HEK293 (cell line): Measurements from ENCODE around the gene USP24.

Experiments
- CTCF ChIA-PET: fragments of 350-600 bp; formaldehyde crosslinking; extraction: SDS; loops from one replicate; lab custom pipeline; 2021; ENCODE audit warnings: antibody characterized with exemption; lab: Yijun Ruan, JAX
- POLR2A ChIA-PET: fragments of 300-600 bp; formaldehyde crosslinking; extraction: SDS; loops from one replicate; lab custom pipeline; 2020; ENCODE audit warnings: antibody characterized with exemption, inconsistent platforms; lab: Yijun Ruan, JAX
- H3K27ac ChIP-seq: fragments of 200-500 bp; sonication (Bioruptor generic); 2 replicates; pipeline ENCODE4 v1.5.1; 2014; ENCODE audit warnings: low read depth, low read length, control low read depth, inconsistent platforms; ENCODE audit errors: extremely low read depth
- H3K36me3 ChIP-seq, 2 experiments: fragments of 200-500 bp in 1 of 2; sonication (Bioruptor generic) in 1 of 2; 1 replicate in 1 of 2; 2 replicates in 1 of 2; pipeline ENCODE4 v1.5.1; 2014 to 2017; ENCODE audit warnings: inconsistent platforms in 2 of 2, low read length in 2 of 2; ENCODE audit not compliant: control insufficient read depth in 2 of 2, insufficient read depth in 1 of 2
- H3K4me1 ChIP-seq: fragments of 200-500 bp; sonication (Bioruptor generic); 2 replicates; pipeline ENCODE4 v1.5.1; 2014; ENCODE audit warnings: mild to moderate bottlenecking, low read length, inconsistent platforms; ENCODE audit not compliant: control insufficient read depth, insufficient read depth
- H3K4me3 ChIP-seq: 2 replicates; pipeline ENCODE4 v1.5.1; 2011; ENCODE audit warnings: low read depth, mild to moderate bottlenecking, control low read depth, low read length, moderate library complexity
- H3K9me3 ChIP-seq: fragments of 200-500 bp; sonication (Bioruptor generic); 2 replicates; pipeline ENCODE4 v1.5.1; 2014; ENCODE audit warnings: low read depth, low read length, inconsistent platforms; ENCODE audit not compliant: control insufficient read depth, insufficient read depth
- ELK4 ChIP-seq: IDR thresholded peaks from 2 replicates; pipeline ENCODE4 v1.6.1; 2011; ENCODE audit warnings: mild to moderate bottlenecking, low read depth, low read length, borderline replicate concordance
- HOXA7 ChIP-seq: sonication (generic); formaldehyde crosslinking; IDR thresholded peaks from 2 replicates; pipeline ENCODE4 v1.8.1; 2022; ENCODE audit warnings: missing genetic modification reagents, borderline replicate concordance
- OSR2 ChIP-seq: fragments of 450-650 bp; formaldehyde crosslinking; IDR thresholded peaks from 2 replicates; pipeline ENCODE4 v1.5.1; 2016; ENCODE audit warnings: missing biosample characterization, missing genetic modification characterization
- OVOL3 ChIP-seq: fragments of 450-650 bp; formaldehyde crosslinking; IDR thresholded peaks from 2 replicates; pipeline ENCODE4 v1.5.1; 2016; ENCODE audit warnings: missing biosample characterization, missing genetic modification characterization
- SCRT1 ChIP-seq: fragments of 450-650 bp; formaldehyde crosslinking; IDR thresholded peaks from 2 replicates; pipeline ENCODE4 v1.5.1; 2016; ENCODE audit warnings: missing biosample characterization, missing genetic modification characterization, borderline replicate concordance
- SP3 ChIP-seq: fragments of 450-650 bp; formaldehyde crosslinking; IDR thresholded peaks from 2 replicates; pipeline ENCODE4 v1.5.1; 2016; ENCODE audit warnings: missing biosample characterization, missing genetic modification characterization
- ZIC2 ChIP-seq: fragments of 450-650 bp; formaldehyde crosslinking; IDR thresholded peaks from 2 replicates; pipeline ENCODE4 v1.5.1; 2016; ENCODE audit warnings: missing biosample characterization, missing genetic modification characterization
- ZNF112 ChIP-seq: fragments of 450-650 bp; formaldehyde crosslinking; IDR thresholded peaks from 2 replicates; pipeline ENCODE4 v1.5.0; 2017; ENCODE audit warnings: missing biosample characterization, missing genetic modification characterization
- ZNF214 ChIP-seq: fragments of 450-650 bp; formaldehyde crosslinking; IDR thresholded peaks from 2 replicates; pipeline ENCODE4 v1.5.1; 2017; ENCODE audit warnings: missing biosample characterization, mild to moderate bottlenecking, missing genetic modification characterization, borderline replicate concordance
- ZNF239 ChIP-seq: fragments of 450-650 bp; formaldehyde crosslinking; IDR thresholded peaks from 2 replicates; pipeline ENCODE4 v1.5.1; 2016; ENCODE audit warnings: missing biosample characterization, missing genetic modification characterization
- ZNF24 ChIP-seq: fragments of 450-650 bp; formaldehyde crosslinking; IDR thresholded peaks from 2 replicates; pipeline ENCODE4 v1.5.1; 2016; ENCODE audit warnings: missing biosample characterization, missing genetic modification characterization
- ZNF324 ChIP-seq: fragments of 450-650 bp; formaldehyde crosslinking; IDR thresholded peaks from 2 replicates; pipeline ENCODE4 v1.5.1; 2016; ENCODE audit warnings: missing biosample characterization, missing genetic modification characterization
- ZNF335 ChIP-seq: fragments of 450-650 bp; formaldehyde crosslinking; conservative IDR thresholded peaks from 2 replicates; pipeline ENCODE4 v1.5.1; 2016; ENCODE audit warnings: missing biosample characterization, missing genetic modification characterization
- ZNF518A ChIP-seq: fragments of 450-650 bp; formaldehyde crosslinking; conservative IDR thresholded peaks from 2 replicates; pipeline ENCODE4 v1.5.1; 2016; ENCODE audit warnings: low read depth, missing biosample characterization, missing genetic modification characterization
- ZNF629 ChIP-seq: fragments of 450-650 bp; formaldehyde crosslinking; IDR thresholded peaks from 2 replicates; pipeline ENCODE4 v1.5.1; 2017; ENCODE audit warnings: missing biosample characterization, missing genetic modification characterization
- ZNF776 ChIP-seq: fragments of 450-650 bp; formaldehyde crosslinking; IDR thresholded peaks from 2 replicates; pipeline ENCODE4 v1.5.0; 2017; ENCODE audit warnings: missing biosample characterization, missing genetic modification characterization, borderline replicate concordance
- TF ChIP-seq, protein P1 (sequence below): fragments of 450-650 bp; IDR thresholded peaks from 2 replicates; pipeline ENCODE4 v1.5.1; 2018; ENCODE audit warnings: missing biosample characterization, mild to moderate bottlenecking, missing genetic modification characterization
- TF ChIP-seq, protein P2 (sequence below): fragments of 450-650 bp; formaldehyde crosslinking; IDR thresholded peaks from 2 replicates; pipeline ENCODE4 v1.5.1; 2016; ENCODE audit warnings: missing biosample characterization, missing genetic modification characterization
- TF ChIP-seq, protein P3 (sequence below): fragments of 450-650 bp; formaldehyde crosslinking; IDR thresholded peaks from 2 replicates; pipeline ENCODE4 v1.5.1; 2017; ENCODE audit warnings: missing biosample characterization, missing genetic modification characterization
- TF ChIP-seq, protein P4 (sequence below): fragments of 450-650 bp; formaldehyde crosslinking; IDR thresholded peaks from 2 replicates; pipeline ENCODE4 v1.5.1; 2016; ENCODE audit warnings: missing biosample characterization, missing genetic modification characterization

Gene USP24

GRCh38 chr1:55043726-55044125 is 171.4 kb downstream of the USP24 start:
- ChIA-PET POLR2A (no interaction called here), CTCF (interaction anchor here (1.4 kb wide), 1 partner anchor 21 kb away, joined by 4 read pairs; no protein-coding TSS in a partner anchor)
- TF ChIP-seq OVOL3 (tag by site-specific recombination): no peak
- no peak for TF ChIP-seq SCRT1 (tag by site-specific recombination)
- TF ChIP-seq ZNF324: no peak
- no peak for TF ChIP-seq ZNF335 (tag by site-specific recombination)
- no peak for TF ChIP-seq SP3
- TF ChIP-seq ZNF214 (tag by site-specific recombination): no peak
- TF ChIP-seq, protein P1, sequence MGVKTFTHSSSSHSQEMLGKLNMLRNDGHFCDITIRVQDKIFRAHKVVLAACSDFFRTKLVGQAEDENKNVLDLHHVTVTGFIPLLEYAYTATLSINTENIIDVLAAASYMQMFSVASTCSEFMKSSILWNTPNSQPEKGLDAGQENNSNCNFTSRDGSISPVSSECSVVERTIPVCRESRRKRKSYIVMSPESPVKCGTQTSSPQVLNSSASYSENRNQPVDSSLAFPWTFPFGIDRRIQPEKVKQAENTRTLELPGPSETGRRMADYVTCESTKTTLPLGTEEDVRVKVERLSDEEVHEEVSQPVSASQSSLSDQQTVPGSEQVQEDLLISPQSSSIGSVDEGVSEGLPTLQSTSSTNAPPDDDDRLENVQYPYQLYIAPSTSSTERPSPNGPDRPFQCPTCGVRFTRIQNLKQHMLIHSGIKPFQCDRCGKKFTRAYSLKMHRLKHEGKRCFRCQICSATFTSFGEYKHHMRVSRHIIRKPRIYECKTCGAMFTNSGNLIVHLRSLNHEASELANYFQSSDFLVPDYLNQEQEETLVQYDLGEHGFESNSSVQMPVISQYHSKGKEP (tag by site-specific recombination): no peak
- no peak for TF ChIP-seq ZNF239 (tag by site-specific recombination)
- TF ChIP-seq HOXA7 (CRISPR knock-in tag): no peak
- H3K9me3 ChIP-seq: no peaks in the 10 kb centered on the region
- H3K4me3 ChIP-seq: no peak overlapping the region
- no peaks in the 10 kb centered on the region for H3K36me3 ChIP-seq
- H3K27ac ChIP-seq: no peak overlapping the region
- no peaks in the 10 kb centered on the region for H3K4me1 ChIP-seq

- POLR2A ChIA-PET: no interaction called here
- TF ChIP-seq, protein P2, sequence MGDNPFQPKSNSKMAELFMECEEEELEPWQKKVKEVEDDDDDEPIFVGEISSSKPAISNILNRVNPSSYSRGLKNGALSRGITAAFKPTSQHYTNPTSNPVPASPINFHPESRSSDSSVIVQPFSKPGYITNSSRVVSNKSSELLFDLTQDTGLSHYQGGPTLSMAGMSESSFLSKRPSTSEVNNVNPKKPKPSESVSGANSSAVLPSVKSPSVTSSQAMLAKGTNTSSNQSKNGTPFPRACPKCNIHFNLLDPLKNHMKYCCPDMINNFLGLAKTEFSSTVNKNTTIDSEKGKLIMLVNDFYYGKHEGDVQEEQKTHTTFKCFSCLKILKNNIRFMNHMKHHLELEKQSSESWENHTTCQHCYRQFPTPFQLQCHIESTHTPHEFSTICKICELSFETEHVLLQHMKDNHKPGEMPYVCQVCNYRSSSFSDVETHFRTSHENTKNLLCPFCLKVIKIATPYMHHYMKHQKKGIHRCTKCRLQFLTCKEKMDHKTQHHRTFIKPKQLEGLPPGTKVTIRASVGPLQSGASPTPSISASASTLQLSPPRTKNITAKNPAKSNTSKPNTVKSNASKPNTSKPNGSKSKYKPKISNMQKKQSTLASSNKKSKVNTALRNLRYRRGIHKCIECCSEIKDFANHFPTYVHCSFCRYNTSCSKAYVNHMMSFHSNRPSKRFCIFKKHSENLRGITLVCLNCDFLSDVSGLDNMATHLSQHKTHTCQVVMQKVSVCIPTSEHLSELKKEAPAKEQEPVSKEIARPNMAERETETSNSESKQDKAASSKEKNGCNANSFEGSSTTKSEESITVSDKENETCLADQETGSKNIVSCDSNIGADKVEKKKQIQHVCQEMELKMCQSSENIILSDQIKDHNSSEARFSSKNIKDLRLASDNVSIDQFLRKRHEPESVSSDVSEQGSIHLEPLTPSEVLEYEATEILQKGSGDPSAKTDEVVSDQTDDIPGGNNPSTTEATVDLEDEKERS: no peak
- TF ChIP-seq ZNF518A: no peak
- TF ChIP-seq SCRT1 (tag by site-specific recombination): no peak
- no peak for TF ChIP-seq ELK4
- no peak for TF ChIP-seq OSR2
- TF ChIP-seq, protein P3, sequence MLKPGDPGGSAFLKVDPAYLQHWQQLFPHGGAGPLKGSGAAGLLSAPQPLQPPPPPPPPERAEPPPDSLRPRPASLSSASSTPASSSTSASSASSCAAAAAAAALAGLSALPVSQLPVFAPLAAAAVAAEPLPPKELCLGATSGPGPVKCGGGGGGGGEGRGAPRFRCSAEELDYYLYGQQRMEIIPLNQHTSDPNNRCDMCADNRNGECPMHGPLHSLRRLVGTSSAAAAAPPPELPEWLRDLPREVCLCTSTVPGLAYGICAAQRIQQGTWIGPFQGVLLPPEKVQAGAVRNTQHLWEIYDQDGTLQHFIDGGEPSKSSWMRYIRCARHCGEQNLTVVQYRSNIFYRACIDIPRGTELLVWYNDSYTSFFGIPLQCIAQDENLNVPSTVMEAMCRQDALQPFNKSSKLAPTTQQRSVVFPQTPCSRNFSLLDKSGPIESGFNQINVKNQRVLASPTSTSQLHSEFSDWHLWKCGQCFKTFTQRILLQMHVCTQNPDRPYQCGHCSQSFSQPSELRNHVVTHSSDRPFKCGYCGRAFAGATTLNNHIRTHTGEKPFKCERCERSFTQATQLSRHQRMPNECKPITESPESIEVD (tag by site-specific recombination): no peak
- TF ChIP-seq, protein P4, sequence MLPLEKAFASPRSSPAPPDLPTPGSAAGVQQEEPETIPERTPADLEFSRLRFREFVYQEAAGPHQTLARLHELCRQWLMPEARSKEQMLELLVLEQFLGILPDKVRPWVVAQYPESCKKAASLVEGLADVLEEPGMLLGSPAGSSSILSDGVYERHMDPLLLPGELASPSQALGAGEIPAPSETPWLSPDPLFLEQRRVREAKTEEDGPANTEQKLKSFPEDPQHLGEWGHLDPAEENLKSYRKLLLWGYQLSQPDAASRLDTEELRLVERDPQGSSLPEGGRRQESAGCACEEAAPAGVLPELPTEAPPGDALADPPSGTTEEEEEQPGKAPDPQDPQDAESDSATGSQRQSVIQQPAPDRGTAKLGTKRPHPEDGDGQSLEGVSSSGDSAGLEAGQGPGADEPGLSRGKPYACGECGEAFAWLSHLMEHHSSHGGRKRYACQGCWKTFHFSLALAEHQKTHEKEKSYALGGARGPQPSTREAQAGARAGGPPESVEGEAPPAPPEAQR: no peak
- TF ChIP-seq ZNF629 (tag by site-specific recombination): no peak
- TF ChIP-seq ZIC2 (tag by site-specific recombination): no peak
- TF ChIP-seq ZNF24 (tag by site-specific recombination): no peak
- TF ChIP-seq ZNF335 (tag by site-specific recombination): no peak
- TF ChIP-seq ZNF112 (tag by site-specific recombination): no peak
- no peak for TF ChIP-seq ZNF776 (tag by site-specific recombination)
- TF ChIP-seq, all 188 proteins: peak for 0
- no peak overlapping the region for H3K4me3 ChIP-seq
- no peaks in the 10 kb centered on the region for H3K9me3 ChIP-seq
- CTCF ChIA-PET: interaction anchor here (1.4 kb wide), 1 partner anchor 21 kb away, joined by 4 read pairs; no protein-coding TSS in a partner anchor
- no peaks in the 10 kb centered on the region for H3K4me1 ChIP-seq
- H3K27ac ChIP-seq: no peak overlapping the region
- H3K36me3 ChIP-seq: no peaks in the 10 kb centered on the region
These were observed 172.2 kb downstream of the USP24 start for GRCh38 chr1:55043011-55043410.
